GM18511 (cell line): ENCODE data around the gene JAGN1.
A peak's percentile ranks its signal among the peaks of the same experiment; 100 is the strongest.
"Not testable (repeated sequence)": the region's sequence is repeated elsewhere in the genome, so short reads cannot be mapped to it uniquely, and the experiment has no call there.

Source experiments
- ATAC-seq: cut with Tn5 transposase; IDR thresholded peaks from one replicate; pipeline ENCODE4 v1.9.1; 2021; ENCODE audit warnings: mild to moderate bottlenecking, moderate library complexity; ENCODE audit not compliant: unreplicated experiment

JAGN1 gene

DNA sequence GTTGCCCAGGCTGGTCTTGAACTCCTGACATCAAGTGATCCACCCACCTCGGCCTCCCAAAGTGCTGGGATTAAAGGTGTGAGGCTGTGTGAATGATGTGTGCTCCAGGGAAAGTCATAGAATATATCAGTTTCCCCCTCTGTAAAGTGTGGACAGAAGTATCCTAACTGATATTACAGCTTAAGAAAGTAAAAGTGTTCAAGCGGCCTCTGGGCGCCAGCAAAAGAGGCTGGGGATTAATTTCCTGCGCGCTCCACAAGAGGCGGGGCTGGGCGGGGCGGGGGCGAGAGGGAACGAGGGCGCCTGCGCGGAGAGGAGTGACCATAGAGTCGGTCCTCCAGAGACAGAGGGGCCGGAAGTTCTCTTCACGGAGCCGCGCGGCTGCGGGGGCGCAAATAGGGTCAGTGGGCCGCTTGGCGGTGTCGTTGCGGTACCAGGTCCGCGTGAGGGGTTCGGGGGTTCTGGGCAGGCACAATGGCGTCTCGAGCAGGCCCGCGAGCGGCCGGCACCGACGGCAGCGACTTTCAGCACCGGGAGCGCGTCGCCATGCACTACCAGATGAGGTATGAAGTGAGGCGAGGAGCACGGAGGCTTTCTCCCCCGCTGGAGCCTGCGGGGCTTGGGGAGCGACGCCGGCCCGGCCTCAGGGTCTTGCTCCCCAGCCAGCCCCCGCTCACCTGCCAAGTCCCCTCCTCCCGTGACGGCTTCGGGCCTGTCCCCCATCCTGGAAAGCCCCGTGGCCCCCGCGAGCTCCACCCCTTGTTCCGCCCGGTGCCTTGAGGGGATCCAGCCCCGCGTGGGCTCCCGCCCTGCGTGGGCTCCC lies at the start of gene JAGN1:
JAGN1 (plus strand) TSS at position 362 of the 823 bp plus-strand sequence; CDS start at position 475, 113 bp downstream.
- ATAC-seq: peak; percentile 87

DNA sequence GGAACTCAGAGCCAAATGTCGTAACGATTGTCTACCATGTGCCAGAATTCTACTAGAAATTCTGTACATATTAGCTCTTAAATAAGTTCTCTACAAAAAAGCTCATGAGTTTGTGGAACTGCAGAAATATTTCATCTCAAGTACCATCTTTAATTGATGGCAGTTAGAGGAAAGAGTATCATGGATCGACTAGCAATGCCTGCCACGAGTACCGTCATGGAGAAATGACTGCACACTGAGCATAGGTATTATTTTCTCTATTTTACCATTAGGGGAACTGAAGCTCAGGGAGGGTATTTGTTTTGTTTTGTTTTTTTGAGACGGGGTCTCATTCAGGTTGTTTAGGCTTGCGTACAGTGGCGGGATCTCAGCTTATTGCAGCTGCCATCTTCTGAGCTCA lies 49.4 kb upstream of the JAGN1 start:
- ATAC-seq: no peak

DNA sequence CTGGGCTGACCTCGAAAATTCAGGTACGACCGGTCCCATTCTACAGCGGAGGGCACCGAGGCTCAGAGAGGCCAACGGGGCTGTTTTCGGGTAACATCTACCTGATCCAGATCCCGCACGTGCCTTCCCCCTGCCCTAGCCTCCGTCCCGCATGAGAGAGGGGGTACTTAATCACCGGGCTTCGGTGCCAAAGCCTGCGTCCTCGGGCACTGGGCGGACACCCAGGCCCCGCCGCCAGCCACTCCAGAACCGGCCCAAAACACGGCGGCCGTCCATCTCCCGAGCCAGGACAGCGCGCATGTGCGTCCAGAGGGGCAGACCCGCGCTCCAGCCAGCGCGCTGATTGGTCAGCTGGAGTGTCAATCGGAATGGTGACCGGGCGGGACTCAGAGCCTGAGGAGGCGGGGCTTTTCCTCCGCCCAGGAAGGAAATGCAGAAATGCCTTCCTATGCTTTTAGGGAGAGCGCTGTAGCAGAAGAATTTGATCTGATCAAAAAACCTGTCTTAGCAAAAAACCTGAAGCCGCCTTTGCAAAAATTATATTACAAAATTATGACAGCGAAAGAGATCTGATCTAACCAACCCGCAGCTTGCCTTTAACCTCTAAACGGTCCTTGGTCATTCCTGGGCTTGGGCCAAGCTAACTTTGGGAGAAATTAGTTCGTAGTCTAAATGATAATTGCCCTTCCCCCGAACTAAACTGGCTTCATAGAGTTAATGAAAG lies 46.5 kb upstream of the JAGN1 start, which contains the start of gene RPUSD3:
RPUSD3 (minus strand) TSS at position 294 of the 724 bp plus-strand sequence; CDS start at position 276, 18 bp downstream.
- peak; percentile 99 for ATAC-seq

DNA sequence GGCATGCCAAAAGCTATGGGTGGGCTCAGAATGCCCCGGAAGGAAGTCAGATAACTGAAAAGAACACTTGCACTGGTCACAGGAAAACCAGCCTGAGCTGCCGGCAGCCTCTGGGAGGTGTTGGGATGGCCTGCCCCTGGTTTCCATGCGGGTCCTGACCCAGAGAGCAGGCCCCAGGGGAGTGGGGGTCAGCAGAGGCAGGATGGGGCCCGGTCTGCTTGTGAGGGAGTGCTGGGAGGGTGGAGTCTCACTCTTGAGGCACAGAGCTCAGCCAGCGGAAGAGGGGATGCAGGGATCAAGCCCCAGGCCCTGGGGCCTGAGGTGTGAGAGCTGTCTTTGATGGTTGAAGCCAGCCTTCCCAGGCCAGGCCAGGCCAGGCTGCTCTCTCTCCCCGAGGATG lies 44.2 kb upstream of the JAGN1 start:
- no peak for ATAC-seq

DNA sequence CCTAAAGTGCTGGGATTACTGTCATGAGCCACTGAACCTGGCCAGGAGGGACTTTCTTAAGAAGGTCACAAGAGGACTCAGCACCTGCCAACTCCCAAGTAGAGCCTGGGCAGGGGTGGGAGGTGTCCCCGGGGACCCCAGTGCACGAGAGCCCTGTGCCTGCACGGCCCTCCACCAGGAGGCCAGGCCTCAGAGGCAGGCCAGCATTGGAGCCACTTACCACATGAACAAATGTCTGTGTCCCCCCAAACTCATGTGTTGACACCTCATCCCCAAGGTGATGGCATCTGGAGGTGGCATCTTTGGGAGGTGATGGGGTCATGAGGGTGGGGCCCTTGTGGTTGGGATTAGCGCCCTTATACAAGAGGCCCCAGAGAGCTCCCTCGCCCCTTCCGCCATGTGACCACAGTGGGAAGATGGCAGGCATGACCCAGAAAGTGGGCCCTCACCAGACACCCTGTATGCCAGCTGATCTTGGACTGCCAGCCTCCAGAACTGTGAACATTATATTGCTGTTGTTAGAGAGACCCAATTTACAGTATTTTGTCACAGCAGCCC lies 43.4 kb upstream of the JAGN1 start:
- no peak for ATAC-seq

DNA sequence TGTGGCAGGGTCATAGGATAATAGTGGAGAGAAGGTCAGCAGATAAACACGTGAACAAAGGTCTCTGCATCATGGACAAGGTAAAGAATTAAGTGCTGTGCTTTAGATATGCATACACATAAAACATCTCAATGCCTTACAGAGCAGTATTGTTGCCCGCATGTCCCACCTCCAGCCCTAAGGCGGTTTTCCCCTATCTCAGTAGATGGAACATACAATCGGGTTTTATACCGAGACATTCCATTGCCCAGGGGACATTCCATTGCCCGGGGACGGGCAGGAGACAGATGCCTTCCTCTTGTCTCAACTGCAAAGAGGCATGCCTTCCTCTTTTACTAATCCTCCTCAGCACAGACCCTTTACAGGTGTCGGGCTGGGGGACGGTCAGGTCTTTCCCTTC lies 42.5 kb upstream of the JAGN1 start:
- not testable (repeated sequence) for ATAC-seq

DNA sequence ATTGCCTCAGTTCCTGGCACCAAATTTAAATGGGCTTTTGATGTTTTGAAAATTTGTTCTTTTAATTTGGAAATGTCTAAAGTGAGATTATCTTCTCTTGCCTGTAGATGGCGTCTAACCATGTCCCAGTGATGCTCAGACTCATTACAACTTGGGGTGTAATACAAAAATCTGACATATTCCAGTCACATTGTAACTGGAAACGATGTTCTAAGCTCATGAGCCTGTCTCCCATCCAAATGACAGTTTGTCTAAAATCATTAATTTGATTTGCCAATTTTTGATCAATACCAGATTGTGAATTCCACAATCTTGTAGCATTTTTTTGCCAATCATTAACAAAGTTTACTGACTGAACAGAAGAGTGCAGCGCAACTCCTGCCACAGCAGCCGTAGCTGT lies 41.5 kb upstream of the JAGN1 start:
- ATAC-seq: not testable (repeated sequence)

DNA sequence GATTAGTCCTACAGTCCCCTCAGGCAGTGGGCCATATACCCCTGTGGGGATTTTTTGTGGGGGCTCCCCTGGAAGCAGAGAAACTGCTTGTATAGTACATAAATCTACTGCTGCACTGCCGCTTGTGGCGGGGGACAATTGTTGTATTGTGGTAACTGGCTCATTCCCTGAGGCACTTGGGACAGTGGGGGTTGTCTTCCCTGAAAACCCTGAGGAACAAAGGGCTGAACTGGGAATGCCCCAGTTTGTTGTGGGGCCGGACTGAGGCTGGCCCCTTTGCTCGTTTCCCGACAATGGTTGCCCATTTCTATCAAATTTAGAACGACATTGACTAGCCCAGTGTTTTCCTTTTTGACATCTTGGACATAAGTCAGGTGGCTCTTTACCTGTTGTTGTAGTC lies 39.0 kb upstream of the JAGN1 start:
- ATAC-seq: not testable (repeated sequence)

DNA sequence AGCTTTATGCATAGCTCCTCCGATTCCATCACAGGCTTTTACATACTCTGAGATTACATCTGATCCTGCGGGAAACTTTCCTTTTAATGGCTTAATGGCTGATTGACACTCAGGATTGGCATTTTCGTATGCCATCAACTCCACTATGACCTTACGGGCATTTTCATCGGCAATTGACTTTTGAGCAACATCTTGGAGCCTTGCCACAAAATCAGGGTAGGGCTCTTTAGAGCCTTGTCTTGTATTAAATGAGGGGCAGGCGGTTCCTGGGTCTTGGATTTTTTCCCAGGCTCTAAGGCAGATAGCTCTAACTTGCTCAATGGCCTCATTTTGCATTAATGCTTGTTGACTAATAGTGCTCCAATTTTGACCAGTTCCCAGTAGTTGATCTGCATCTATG lies 38.5 kb upstream of the JAGN1 start:
- ATAC-seq: not testable (repeated sequence)

DNA sequence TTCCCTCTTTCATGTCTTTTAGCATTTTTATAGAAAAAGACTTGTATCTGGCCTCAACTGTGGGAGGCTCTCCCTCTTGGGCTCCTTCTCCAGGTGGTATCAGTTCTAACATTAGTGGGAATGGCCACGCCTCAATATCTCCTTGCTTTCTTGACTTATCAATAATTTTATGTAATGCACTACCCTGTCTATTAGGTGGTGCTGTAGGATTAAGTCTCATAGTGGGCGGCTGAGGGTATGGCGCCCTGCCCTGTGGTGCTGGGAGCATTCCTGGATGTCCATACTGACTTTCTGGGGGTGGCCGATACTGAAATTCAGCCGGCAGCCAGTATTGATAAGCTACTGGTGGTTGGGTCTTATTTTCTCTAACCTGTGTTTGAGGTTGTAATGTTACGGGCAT lies 37.9 kb upstream of the JAGN1 start:
- ATAC-seq: no peak

DNA sequence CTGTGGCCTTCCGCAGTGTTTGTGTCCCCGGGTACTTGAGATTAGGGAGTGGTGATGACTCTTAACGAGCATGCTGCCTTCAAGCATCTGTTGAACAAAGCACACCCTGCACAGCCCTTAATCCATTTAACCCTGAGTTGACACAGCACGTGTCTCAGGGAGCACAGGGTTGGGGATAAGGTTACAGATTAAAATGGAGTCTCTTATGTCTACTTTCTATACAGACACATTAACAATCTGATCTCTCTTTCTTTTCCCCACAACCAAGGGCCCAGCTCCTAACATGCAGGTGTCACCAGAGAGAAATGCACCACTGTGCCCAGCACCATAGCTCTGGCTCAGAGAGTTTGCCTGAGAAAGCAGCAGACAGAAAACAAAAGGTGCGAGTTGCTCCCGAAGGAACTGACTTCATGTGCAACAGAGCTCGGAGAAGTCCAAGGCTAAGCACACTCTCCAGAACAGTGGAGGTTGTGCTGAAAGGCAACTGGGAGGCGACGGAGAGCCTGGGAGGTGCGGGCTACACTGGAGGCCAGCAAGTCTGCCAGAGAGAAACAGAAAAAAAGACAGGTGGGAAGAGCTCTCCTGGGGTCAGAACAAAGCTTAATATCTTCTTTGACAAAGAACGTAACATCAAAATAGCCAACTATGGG lies 36.0 kb upstream of the JAGN1 start:
- ATAC-seq: not testable (repeated sequence)

DNA sequence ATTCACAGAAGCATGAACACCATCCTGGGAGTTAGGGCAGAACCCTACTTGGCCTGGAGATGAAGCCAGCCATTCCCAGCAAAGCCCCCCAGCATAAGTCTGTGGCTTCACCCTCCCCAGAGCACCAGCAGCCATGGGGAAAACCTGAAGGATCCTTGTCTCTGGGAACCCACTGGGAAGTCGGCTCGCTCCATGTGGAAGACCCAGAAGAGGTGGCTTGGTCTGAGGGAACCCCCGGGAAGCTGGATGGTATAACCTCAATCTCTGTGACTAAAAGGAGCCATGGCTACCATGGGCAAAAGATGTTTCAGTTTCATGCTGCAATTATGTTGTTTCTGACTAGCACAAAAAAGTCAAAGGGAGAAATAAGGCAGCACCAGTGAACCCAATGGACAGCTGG lies 34.8 kb upstream of the JAGN1 start:
- no peak for ATAC-seq

DNA sequence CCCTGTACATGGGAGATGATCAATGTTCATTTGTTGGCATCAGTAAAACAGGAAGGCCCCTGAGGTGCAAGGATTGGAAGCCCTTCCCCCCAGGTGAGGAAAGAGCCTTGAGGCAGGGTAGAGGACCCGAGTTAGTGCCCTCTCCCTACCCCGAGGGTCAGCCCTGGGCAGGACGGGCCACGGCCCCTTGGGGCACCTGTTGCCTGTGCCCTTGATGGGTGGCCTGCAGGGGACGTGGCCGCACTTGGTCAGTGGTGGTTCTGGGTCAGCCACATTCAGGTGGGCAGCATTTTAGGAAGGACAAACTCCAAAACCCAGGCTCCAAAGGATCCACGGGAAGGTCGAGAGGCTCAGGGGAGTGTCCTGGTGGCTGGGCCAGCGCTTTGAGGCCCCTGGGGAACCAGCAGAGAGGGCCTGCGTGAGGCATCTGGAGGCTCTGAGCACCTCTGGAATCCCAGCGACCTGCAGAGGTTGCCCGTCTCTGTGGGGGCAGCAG lies 30.8 kb upstream of the JAGN1 start:
- no peak for ATAC-seq

DNA sequence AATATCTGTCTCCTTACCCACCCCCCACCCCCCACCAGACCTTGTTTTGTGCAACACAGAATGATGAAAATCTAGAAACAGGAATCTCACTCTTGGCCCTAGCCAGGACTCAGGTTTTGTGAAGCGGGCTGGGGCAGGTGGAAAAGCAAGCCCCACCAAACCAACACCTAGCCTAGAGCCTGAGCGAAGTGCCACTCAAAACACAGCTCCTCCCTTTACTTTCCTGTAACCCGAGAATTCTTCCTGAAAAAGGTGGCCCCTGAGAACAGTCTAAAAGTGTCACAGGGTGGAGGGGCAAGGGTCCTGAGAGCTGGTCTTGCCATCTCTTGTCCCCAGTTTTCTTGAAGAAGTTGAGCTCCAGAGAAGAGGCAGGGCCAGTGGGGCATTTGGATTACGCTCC lies 29.2 kb upstream of the JAGN1 start:
- no peak for ATAC-seq

DNA sequence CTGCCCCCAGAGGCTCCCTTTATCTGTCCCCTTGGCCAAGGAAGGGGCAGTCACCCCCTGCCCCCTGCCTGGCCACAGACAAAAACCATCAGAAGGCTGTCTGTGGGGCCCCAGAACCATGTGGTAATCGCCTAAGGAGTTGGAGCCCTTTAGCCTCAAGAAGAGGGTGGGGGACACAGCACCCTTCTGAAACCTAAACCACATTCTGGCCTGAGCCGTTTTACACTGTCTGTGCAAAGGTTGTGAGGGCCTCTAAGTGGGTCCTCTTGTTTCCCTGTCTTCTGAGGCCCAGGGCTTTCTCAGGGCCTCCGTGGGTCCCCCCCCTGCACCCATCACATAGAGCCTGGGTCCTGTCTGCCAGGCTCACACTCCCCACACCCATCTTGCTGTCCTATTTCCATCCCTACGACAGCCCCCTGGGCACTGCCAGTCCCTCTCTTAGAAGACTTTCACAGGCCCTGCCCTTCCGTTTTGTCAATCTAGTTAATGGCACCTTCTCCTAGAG lies 28.7 kb upstream of the JAGN1 start:
- no peak for ATAC-seq

DNA sequence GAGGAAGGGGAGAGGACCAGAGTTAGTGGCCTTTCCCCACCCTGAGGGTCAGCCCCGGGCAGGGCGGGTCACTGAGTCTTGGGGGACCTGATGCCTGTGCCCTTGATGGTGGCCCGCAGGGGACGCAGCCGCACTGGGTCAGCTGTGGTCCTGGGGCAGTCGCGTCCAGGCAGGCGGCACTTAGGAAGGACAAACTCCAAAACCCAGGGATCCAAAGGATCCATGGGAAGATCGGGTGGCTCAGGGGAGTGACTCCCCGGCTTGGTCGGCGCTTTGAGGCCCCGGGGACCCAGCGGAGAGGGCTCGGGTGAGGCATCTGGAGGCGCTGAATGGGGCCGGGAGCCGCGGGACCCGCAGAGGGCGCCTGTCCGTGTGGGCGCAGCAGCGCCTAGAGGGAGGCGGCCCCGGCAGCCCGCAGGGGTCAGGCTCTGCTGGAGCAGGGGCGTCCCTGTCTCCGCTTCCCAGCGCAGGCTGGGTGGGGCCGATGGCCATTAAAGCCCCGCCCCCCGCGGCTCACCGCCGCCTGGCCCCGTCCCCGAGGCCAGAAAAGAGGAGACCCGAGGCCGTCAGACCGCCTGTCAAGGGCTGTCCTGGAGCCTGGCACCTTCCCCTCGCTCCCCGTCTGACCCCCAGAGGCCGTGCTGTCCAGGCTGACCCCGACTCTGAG lies 27.9 kb upstream of the JAGN1 start:
- ATAC-seq: no peak

DNA sequence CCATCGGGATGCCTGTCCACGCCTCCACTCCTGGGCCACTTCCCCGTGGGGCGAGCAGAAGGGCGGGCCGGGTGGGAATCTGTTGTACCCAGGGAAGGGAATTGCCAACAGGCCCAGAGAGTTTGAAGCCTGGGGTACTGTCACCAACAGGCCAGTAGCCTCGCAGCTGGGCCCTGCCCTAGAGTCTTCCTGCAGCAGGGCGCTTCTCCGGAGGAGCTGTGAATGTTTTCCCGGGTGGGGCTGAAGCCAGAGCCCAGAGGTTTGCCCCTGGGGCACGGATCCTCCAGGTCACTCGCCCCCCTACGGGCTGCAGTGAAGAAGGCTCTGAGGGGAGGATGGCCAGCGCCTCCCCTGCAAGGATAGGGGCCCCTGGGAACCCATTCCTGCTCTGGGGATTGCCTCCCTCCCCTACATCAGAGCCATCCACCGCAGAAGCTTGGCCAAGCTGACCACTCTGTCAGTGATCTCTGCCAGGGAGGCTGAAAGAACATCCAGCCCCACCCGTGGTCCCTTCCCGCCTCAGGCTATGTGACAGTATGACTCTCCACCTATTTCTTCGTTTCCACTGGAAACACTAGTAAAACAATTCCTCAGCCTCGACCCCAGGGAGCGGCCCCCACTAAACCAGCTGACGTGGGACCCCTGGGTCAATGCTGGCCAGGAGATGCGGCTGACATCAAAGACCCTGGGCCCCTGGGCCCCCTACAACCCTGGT lies 27.2 kb upstream of the JAGN1 start:
- ATAC-seq: no peak

DNA sequence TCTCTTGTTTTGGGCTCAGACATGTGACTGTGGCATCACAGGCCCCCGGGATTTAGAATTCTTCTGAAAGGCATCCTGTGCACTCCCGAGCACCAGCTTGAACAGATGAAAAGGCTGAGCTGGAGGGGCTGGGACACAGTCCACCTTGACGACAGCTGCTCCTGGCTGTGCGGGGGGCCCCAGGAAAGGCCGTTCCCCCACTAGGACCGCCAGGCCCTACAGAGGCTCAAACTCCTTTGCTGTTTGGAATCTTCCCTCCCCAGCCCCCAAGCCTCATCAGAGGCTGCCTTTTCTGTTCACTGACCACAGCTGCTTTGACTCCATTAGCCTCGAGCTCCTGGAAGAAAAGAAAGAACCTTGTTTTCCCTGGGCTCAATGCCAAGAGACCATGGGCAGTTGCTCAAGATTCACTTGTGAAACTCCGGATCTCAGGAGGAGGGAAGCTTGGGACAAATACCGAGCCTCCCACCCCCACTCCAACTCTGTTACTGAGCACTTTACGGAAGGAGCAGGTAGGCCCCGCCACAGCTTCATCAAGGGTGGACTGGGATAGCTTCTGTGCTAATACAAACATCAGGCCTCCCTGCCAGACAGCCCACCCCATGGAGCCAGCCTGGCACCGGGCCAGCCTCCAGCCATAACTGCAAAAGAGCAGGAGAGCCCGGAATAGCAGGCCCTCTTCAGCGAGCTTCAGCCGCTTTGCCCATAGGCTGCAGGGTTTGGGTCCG lies 26.0 kb upstream of the JAGN1 start:
- ATAC-seq: no peak

DNA sequence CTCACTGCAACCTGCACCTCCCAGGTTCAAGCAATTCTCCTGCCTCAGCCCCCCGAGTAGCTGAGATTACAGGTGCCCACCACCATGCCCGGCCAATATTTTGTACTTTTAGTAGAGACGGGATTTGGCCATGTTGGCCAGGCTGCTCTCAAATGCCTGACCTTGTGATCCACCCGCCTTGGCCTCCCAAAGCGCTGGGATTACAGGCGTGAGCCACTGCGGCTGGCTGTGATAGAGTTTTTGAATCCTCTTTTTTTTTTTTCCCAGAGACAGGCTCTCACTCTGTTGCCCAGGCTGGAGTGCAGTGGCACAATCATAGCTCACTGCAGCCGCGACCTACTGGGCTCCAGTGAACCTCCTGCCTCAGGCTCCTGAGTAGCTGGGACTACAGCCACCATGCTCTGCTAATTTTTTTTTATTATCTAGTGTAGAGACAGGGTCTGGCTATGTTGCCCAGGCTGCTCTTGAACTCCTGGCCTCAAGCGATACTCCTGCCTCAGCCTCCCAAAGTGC lies 25.2 kb upstream of the JAGN1 start:
- not testable (repeated sequence) for ATAC-seq
